ENCODE results near the gene YPEL3. TPM values are rescaled to one million over a fixed set of nuclear protein-coding genes. Genes with fewer than 3 reads are reported as not detected.

The YPEL3 gene
- total RNA-seq, 1 experiment from 2014 or later = 52.7 TPM

- TF ChIP-seq NFYB (CRISPR knock-in tag; conservative IDR thresholded peaks at IDR 0.05; ENCODE audit: low read depth) (no peak), MXD4 (CRISPR knock-in tag; IDR thresholded peaks at IDR 0.05; ENCODE audit: borderline replicate concordance) (no peak), MYBL2 (CRISPR knock-in tag; IDR thresholded peaks at IDR 0.05) (no peak), TP53 (CRISPR knock-in tag; IDR thresholded peaks at IDR 0.05) (peak; percentile 10; the same call in 1 of the 2 replicates), CTCF (IDR thresholded peaks at IDR 0.05) (no peak), ZNF416 (CRISPR knock-in tag; IDR thresholded peaks at IDR 0.05) (no peak), JUN (CRISPR knock-in tag; IDR thresholded peaks at IDR 0.05) (no peak; the same call in 1 of the 2 replicates), CBFB (CRISPR knock-in tag; IDR thresholded peaks at IDR 0.05; ENCODE audit: low read depth) (no peak), ATF2 (CRISPR knock-in tag; IDR thresholded peaks at IDR 0.05; ENCODE audit: borderline replicate concordance, low read depth) (no peak), E2F1 (CRISPR knock-in tag; IDR thresholded peaks at IDR 0.05) (no peak), ZNF671 (CRISPR knock-in tag; IDR thresholded peaks at IDR 0.05) (no peak), NR2C2 (CRISPR knock-in tag; IDR thresholded peaks at IDR 0.05) (no peak), NR3C1 (CRISPR knock-in tag; conservative IDR thresholded peaks at IDR 0.05; ENCODE audit: low read depth) (no peak), NFE2L1 (CRISPR knock-in tag; IDR thresholded peaks at IDR 0.05) (no peak; the same call in 1 of the 2 replicates), E2F5 (CRISPR knock-in tag; IDR thresholded peaks at IDR 0.05) (no peak), ZNF532 (CRISPR knock-in tag; IDR thresholded peaks at IDR 0.05; ENCODE audit: borderline replicate concordance) (no peak), GABPB1 (CRISPR knock-in tag; IDR thresholded peaks at IDR 0.05) (no peak), ELF4 (CRISPR knock-in tag; IDR thresholded peaks at IDR 0.05; ENCODE audit: low read depth) (no peak), ZMAT4 (CRISPR knock-in tag; IDR thresholded peaks at IDR 0.05) (no peak), CREB1 (CRISPR knock-in tag; IDR thresholded peaks at IDR 0.05) (no peak), EMX1 (CRISPR knock-in tag; IDR thresholded peaks at IDR 0.05) (no peak), ZBTB43 (CRISPR knock-in tag; IDR thresholded peaks at IDR 0.05) (0 out of 2 replicates have a peak, but pooled peaks have one; percentile 44), ARID4B (CRISPR knock-in tag; IDR thresholded peaks at IDR 0.05; ENCODE audit: borderline replicate concordance) (0 out of 2 replicates have a peak, but pooled peaks have one; percentile 39)
Observed at GRCh38 chr16:30065943-30066760, 29.9 kb downstream of the YPEL3 start (continued).

Measured in WTC11 (cell line).